ENCODE results near the gene PPP3CA.

- TF ChIP-seq HMG20B (CRISPR knock-in tag; conservative IDR thresholded peaks at IDR 0.05) (no peak), ZNF790 (CRISPR knock-in tag; IDR thresholded peaks at IDR 0.05; ENCODE audit: borderline replicate concordance) (no peak), EEA1 (CRISPR knock-in tag; IDR thresholded peaks at IDR 0.05; ENCODE audit: borderline replicate concordance) (no peak), TAF15 (IDR thresholded peaks at IDR 0.05; ENCODE audit: low read depth, low read length, poor library complexity, severe bottlenecking) (no peak), EZH2 (conservative IDR thresholded peaks at IDR 0.05; ENCODE audit: low read depth, low read length) (no peak), NCOA2 (CRISPR knock-in tag; IDR thresholded peaks at IDR 0.05) (no peak), ZNF10 (CRISPR knock-in tag; IDR thresholded peaks at IDR 0.05; ENCODE audit: borderline replicate concordance, low read depth) (no peak)
- TF ChIP-seq, protein P1, sequence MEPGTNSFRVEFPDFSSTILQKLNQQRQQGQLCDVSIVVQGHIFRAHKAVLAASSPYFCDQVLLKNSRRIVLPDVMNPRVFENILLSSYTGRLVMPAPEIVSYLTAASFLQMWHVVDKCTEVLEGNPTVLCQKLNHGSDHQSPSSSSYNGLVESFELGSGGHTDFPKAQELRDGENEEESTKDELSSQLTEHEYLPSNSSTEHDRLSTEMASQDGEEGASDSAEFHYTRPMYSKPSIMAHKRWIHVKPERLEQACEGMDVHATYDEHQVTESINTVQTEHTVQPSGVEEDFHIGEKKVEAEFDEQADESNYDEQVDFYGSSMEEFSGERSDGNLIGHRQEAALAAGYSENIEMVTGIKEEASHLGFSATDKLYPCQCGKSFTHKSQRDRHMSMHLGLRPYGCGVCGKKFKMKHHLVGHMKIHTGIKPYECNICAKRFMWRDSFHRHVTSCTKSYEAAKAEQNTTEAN (CRISPR knock-in tag; conservative IDR thresholded peaks at IDR 0.05), result no peak
These were observed 65.1 kb downstream of the PPP3CA start for GRCh38 chr4:101282076-101282844.
